ENCODE results near the gene AP2A2. TPM values are rescaled to one million over a fixed set of nuclear protein-coding genes. Genes with fewer than 3 reads are reported as not detected.

Gene AP2A2
- total and polyA plus RNA-seq, 2 of the 4 experiments (the other 2 are of a cell fraction) = 19.9 to 49.0 TPM

GRCh38 chr11:980438-981357, 55.0 kb downstream of the AP2A2 start:
- Histone ChIP-seq H4K5ac (ENCODE audit: low read depth, low read length) (no peak overlapping the region), H3K18ac (ENCODE audit: low read depth, low read length) (no peak overlapping the region), H3K56ac (ENCODE audit: extremely low read depth, insufficient read depth, low read length) (no peak overlapping the region), H3K36me3 (ENCODE audit: control insufficient read depth, insufficient read depth, low read length) (peaks cover 55% of the 10 kb centered on the region), H3K4me3 (ENCODE audit: insufficient read depth, low read depth, low read length) (no peak overlapping the region), H3K14ac (replicated peaks; ENCODE audit: low read depth, low read length) (no peak overlapping the region), H2AFZ (replicated peaks; ENCODE audit: low read length, poor library complexity) (no peak overlapping the region), H3K4me2 (ENCODE audit: low read depth, low read length) (no peak overlapping the region), H2BK120ac (ENCODE audit: low read depth, low read length) (no peak overlapping the region), H4K20me1 (ENCODE audit: insufficient read depth, low read length) (peaks cover 41% of the 10 kb centered on the region), H3K23ac (ENCODE audit: low read depth, low read length) (no peak overlapping the region), H3K9me3 (ENCODE audit: control insufficient read depth, insufficient read depth, low read length) (no peaks in the 10 kb centered on the region), H4K91ac (ENCODE audit: insufficient read depth, low read depth, low read length) (no peak overlapping the region), H2BK20ac (ENCODE audit: low read depth, low read length) (no peak overlapping the region), H3K27ac (ENCODE audit: insufficient read depth, low read length) (no peak overlapping the region), H3K4me1 (ENCODE audit: control insufficient read depth, insufficient read depth, low read length) (no peaks in the 10 kb centered on the region), H3K79me1 (ENCODE audit: low read depth in 1 of 2, low read length in 2 of 2) (peaks cover 17 to 55% of the 10 kb centered on the region in 2 experiments), H3K9ac (ENCODE audit: low read depth, low read length) (no peak overlapping the region), H2AK9ac (replicated peaks; ENCODE audit: low read depth, low read length, poor library complexity) (no peak overlapping the region), H4K8ac (ENCODE audit: low read depth in 2 of 2, low read length in 2 of 2) (no peak overlapping the region), H2BK5ac (ENCODE audit: low read depth, low read length, poor library complexity, severe bottlenecking) (no peak overlapping the region), H3K9me1 (ENCODE audit: insufficient read depth, low read length) (no peaks in the 10 kb centered on the region), H2BK15ac (ENCODE audit: low read depth, low read length) (no peak overlapping the region), H3K4ac (ENCODE audit: low read depth, low read length) (no peak overlapping the region), H2AK5ac (ENCODE audit: low read depth, low read length) (no peak overlapping the region), H3K27me3 (ENCODE audit: control insufficient read depth, insufficient read depth, low read length) (no peaks in the 10 kb centered on the region)
- CTCF ChIA-PET = no interaction called here
- no TSS peak for BruUV-seq (replicated peaks)
- intact Hi-C loops (cut with micrococcal nuclease) = no loop called here
- in situ Hi-C loops (cut with MboI; ENCODE audit: low sequenced_read_pairs) = no loop called here
- dilution Hi-C loops (cut with HindIII; ENCODE audit: low sequenced_read_pairs, unreplicated experiment) = no loop called here
- TF ChIP-seq RCOR1 (IDR thresholded peaks at IDR 0.05; ENCODE audit: insufficient replicate concordance, low read length) (no peak), CEBPB (IDR thresholded peaks at IDR 0.05; ENCODE audit: low read depth, low read length) (no peak), NFE2L2 (IDR thresholded peaks at IDR 0.05; ENCODE audit: low read depth, low read length) (no peak), POLR2A (IDR thresholded peaks at IDR 0.05; ENCODE audit: low read depth, low read length) (no peak), SMC3 (IDR thresholded peaks at IDR 0.05; ENCODE audit: low read depth, low read length) (no peak), FOS (IDR thresholded peaks at IDR 0.05; ENCODE audit: low read depth, low read length) (no peak), RAD21 (IDR thresholded peaks at IDR 0.05; ENCODE audit: low read length) (no peak), MXI1 (IDR thresholded peaks at IDR 0.05; ENCODE audit: borderline replicate concordance, low read depth, low read length) (no peak), RFX5 (IDR thresholded peaks at IDR 0.05; ENCODE audit: low read depth, low read length) (no peak), CTCF (conservative IDR thresholded peaks at IDR 0.05; ENCODE audit: low read depth, low read length) (no peak), ELK1 (IDR thresholded peaks at IDR 0.05; ENCODE audit: borderline replicate concordance, low read depth, low read length) (no peak), CHD1 (IDR thresholded peaks at IDR 0.05; ENCODE audit: low read depth, low read length) (no peak), MAFK (IDR thresholded peaks at IDR 0.05; ENCODE audit: low read depth, low read length) (no peak)
- POLR2A ChIA-PET (ENCODE audit: unreplicated experiment) = no interaction called here
- 92% methylated on average over 2 of the region's 26 CpGs; no CpG with 5 or more reads in 1 of the 2 experiments for whole genome bisulfite sequencing, 2 experiments (ENCODE audit: extremely low coverage in 2 of 2, insufficient read length in 1 of 2)
- no peak for DNase-seq
- ATAC-seq (ENCODE audit: low read depth) = no peak

Measured in IMR-90 (cell line).